Activated naive CD4-positive, alpha-beta T cell treated with anti-CD3 and anti-CD28 coated beads, Interleukin-2, amount 50 U/mL, for 72 hours (primary cell): Measurements from ENCODE around the gene HCFC2. TPM values are rescaled to one million over a fixed set of nuclear protein-coding genes. Genes with fewer than 3 reads are reported as not detected.

Source experiments
- ATAC-seq, 2 donors: fragments of 150-1000 bp; cut with Tn5 transposase; 2 replicates each; pipeline ENCODE4 v1.10.0; 2021; ENCODE audit warnings: mild to moderate bottlenecking in 2 of 2, moderate library complexity in 2 of 2
- DNase-seq, 2 donors: peaks; one replicate each; pipeline ENCODE4 v3.0.0; 2021 to 2022; ENCODE audit warnings: low spot score in 2 of 2
- H3K27ac Mint-ChIP-seq, 2 donors: one replicate each; pipeline ENCODE4 v1.8.0; 2022; ENCODE audit warnings: mild to moderate bottlenecking in 2 of 2, mixed read lengths in 2 of 2
- H3K36me3 Mint-ChIP-seq, 2 donors: one replicate each; pipeline ENCODE4 v1.8.0; 2022; ENCODE audit warnings: mixed read lengths in 2 of 2
- H3K9me3 Mint-ChIP-seq, 2 donors: one replicate each; pipeline ENCODE4 v1.8.0; 2022; ENCODE audit warnings: mixed read lengths in 2 of 2
- total RNA-seq, 2 donors: library from RNA; stranded (reverse); gene quantifications; one replicate each; pipeline ENCODE4 v1.2.3, GENCODE V29; 2022

HCFC2 gene
- total RNA-seq, 2 donors from 2014 or later = 6.9 to 16.0 TPM

GRCh38 chr12:104134882-104135281 lies 70.6 kb downstream of the HCFC2 start:
- DNase-seq (no peak), ATAC-seq (no peak)
- no peaks in the 10 kb centered on the region for H3K9me3 Mint-ChIP-seq
- H3K27ac Mint-ChIP-seq = no peak overlapping the region
- no peaks in the 10 kb centered on the region for H3K36me3 Mint-ChIP-seq

GRCh38 chr12:104136577-104136976 lies 72.2 kb downstream of the HCFC2 start:
- no peak for ATAC-seq
- no peak for DNase-seq
- no peaks in the 10 kb centered on the region for H3K9me3 Mint-ChIP-seq
- H3K27ac Mint-ChIP-seq = peak overlapping the region; percentile 81 to 83
- no peaks in the 10 kb centered on the region for H3K36me3 Mint-ChIP-seq

GRCh38 chr12:104137001-104137901 lies 72.9 kb downstream of the HCFC2 start:
- peak; percentile 48 to 70 for DNase-seq
- peak; percentile 2 to 32 for ATAC-seq
- Mint-ChIP-seq H3K9me3 (no peaks in the 10 kb centered on the region), H3K27ac (peak overlapping the region; percentile 81 to 83), H3K36me3 (no peaks in the 10 kb centered on the region)

GRCh38 chr12:104137902-104138796 lies 73.8 kb downstream of the HCFC2 start, which contains the start of gene NFYB:
TSS of gene NFYB (minus strand) at chr12:104138210. CDS start at chr12:104135453, 2,757 bp downstream.
- no peaks in the 10 kb centered on the region for H3K9me3 Mint-ChIP-seq
- H3K27ac Mint-ChIP-seq = peak within 1 kb of the TSS; percentile 81 to 83
- DNase-seq = peak; percentile 90 to 92
- ATAC-seq = peak; percentile 94 to 98
- H3K36me3 Mint-ChIP-seq = no peaks in the 10 kb centered on the region

- peak overlapping the region in 1 of 2 donors; percentile 40 for H3K27ac Mint-ChIP-seq
- no peaks in the 10 kb centered on the region for H3K36me3 Mint-ChIP-seq
- no peak for DNase-seq
- ATAC-seq = no peak
- no peaks in the 10 kb centered on the region for H3K9me3 Mint-ChIP-seq
Observed at GRCh38 chr12:104138797-104139152, 74.4 kb downstream of the HCFC2 start.

GRCh38 chr12:104142543-104142942 lies 78.2 kb downstream of the HCFC2 start:
- Mint-ChIP-seq H3K27ac (no peak overlapping the region), H3K9me3 (peaks cover 0 to 8% of the 10 kb centered on the region in 2 donors), H3K36me3 (peaks cover 0 to 8% of the 10 kb centered on the region in 2 donors)
- DNase-seq = no peak
- ATAC-seq = no peak

- DNase-seq (no peak), ATAC-seq (no peak)
- H3K36me3 Mint-ChIP-seq = peaks cover 0 to 8% of the 10 kb centered on the region in 2 donors
- no peak overlapping the region for H3K27ac Mint-ChIP-seq
- peaks cover 0 to 8% of the 10 kb centered on the region in 2 donors for H3K9me3 Mint-ChIP-seq
Observed at GRCh38 chr12:104143002-104143401, 78.7 kb downstream of the HCFC2 start.

- ATAC-seq = no peak
- DNase-seq = no peak
- Mint-ChIP-seq H3K27ac (no peak overlapping the region), H3K9me3 (peaks cover 0 to 8% of the 10 kb centered on the region in 2 donors), H3K36me3 (peaks cover 0 to 8% of the 10 kb centered on the region in 2 donors)
Observed at GRCh38 chr12:104143918-104144317, 79.6 kb downstream of the HCFC2 start.

- H3K36me3 Mint-ChIP-seq = peaks cover 0 to 8% of the 10 kb centered on the region in 2 donors
- H3K27ac Mint-ChIP-seq = no peak overlapping the region
- H3K9me3 Mint-ChIP-seq = peaks cover 0 to 8% of the 10 kb centered on the region in 2 donors
- ATAC-seq (no peak), DNase-seq (no peak)
Observed at GRCh38 chr12:104147346-104147745, 83.0 kb downstream of the HCFC2 start.

GRCh38 chr12:104150416-104150815 lies 86.1 kb downstream of the HCFC2 start:
- peaks cover 0 to 4% of the 10 kb centered on the region in 2 donors for H3K9me3 Mint-ChIP-seq
- peaks cover 0 to 4% of the 10 kb centered on the region in 2 donors for H3K36me3 Mint-ChIP-seq
- ATAC-seq (no peak), DNase-seq (no peak)
- H3K27ac Mint-ChIP-seq = no peak overlapping the region

GRCh38 chr12:104152685-104153241 lies 88.4 kb downstream of the HCFC2 start:
- ATAC-seq = no peak
- Mint-ChIP-seq H3K9me3 (no peaks in the 10 kb centered on the region), H3K27ac (no peak overlapping the region), H3K36me3 (no peaks in the 10 kb centered on the region)
- no peak for DNase-seq

- DNase-seq (no peak), ATAC-seq (no peak)
- H3K36me3 Mint-ChIP-seq = no peaks in the 10 kb centered on the region
- no peak overlapping the region for H3K27ac Mint-ChIP-seq
- no peaks in the 10 kb centered on the region for H3K9me3 Mint-ChIP-seq
Observed at GRCh38 chr12:104154286-104154685, 90.0 kb downstream of the HCFC2 start.

- H3K9me3 Mint-ChIP-seq = no peaks in the 10 kb centered on the region
- ATAC-seq = no peak
- DNase-seq = no peak
- no peak overlapping the region for H3K27ac Mint-ChIP-seq
- no peaks in the 10 kb centered on the region for H3K36me3 Mint-ChIP-seq
Observed at GRCh38 chr12:104154806-104155205, 90.5 kb downstream of the HCFC2 start.
